ENCODE results near the gene EPS8L1.
"Not testable (repeated sequence)": the region's sequence is repeated elsewhere in the genome, so short reads cannot be mapped to it uniquely, and the experiment has no call there.

The EPS8L1 gene

DNA sequence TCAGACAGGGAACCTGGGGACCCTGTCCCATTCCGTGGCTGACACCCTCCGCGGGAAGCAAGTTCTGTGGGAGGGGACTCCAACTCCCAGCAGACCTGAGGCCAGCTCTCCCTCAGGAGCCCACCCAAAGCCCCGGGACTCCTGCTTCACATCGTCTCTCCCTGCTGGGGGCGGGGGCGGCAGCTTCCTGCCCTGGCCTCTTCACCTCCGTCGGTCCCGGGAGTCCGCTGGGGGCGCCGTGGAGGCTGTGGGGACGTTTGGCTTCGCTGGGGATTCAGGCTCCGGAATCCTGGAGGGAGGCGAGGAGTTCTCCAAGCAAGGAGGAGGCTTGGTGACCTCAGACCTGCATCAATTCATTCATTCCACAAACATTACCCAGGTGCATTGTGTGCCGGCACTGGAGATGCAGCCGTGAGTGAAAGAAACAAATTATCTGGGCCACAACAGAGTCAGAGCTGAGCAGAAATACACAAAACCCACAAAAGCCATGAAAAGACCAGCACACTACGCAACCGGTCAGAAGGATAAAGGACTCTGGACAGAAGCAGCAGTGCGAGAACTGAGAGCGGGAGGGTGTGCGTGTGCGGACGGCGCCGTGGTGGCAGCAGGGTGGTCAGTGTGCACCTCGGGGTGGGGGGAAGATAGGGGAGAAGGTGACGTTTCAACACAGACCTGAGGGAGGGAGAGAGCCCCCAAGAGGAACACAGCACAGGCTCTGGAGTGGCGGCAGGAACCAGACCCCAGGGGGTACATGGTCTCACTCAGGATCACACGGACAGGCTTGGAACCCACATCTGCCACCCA lies 19.0 kb downstream of the EPS8L1 start:
- DNase-seq (ENCODE audit: low read depth) = no peak

DNA sequence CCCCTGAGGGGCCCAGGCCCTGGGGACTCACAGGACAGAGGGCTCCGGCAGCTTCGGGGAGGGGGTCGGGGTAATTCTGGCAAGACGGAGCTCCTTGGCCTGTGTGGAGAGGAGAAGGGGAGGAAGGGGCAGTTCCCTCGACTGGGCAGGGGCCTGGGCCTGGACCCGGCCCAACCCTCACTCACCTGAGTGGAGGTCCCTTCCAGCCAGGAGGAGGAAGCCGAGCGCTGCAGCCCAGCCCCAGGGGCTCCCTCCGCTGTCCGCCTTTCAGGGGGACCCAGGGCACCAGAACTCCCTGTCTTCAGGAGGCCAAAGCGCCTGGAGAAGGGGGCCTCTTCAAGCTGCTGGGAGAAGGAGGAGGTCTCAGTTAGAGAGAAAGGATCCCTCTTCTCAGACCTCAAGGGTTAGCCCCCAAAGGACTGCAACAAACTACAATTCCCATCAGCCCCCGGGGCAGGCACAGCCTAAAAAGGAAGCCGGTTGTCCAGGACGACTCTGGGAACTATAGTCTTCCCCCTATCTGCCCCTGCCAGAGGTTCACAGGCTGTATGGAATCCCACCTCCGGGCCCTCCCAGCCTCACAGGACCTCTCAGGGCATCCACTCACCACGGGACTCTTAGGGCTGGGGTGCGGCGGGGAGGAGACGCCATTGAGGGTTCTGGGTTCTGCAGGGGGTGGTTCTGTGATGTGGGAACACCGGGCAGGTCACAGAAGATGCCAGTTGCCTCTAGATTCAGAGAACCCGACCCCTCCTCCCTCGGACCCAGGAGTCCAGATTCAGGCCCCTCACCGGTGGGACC lies 19.8 kb downstream of the EPS8L1 start:
- DNase-seq (ENCODE audit: low read depth) = no peak

DNA sequence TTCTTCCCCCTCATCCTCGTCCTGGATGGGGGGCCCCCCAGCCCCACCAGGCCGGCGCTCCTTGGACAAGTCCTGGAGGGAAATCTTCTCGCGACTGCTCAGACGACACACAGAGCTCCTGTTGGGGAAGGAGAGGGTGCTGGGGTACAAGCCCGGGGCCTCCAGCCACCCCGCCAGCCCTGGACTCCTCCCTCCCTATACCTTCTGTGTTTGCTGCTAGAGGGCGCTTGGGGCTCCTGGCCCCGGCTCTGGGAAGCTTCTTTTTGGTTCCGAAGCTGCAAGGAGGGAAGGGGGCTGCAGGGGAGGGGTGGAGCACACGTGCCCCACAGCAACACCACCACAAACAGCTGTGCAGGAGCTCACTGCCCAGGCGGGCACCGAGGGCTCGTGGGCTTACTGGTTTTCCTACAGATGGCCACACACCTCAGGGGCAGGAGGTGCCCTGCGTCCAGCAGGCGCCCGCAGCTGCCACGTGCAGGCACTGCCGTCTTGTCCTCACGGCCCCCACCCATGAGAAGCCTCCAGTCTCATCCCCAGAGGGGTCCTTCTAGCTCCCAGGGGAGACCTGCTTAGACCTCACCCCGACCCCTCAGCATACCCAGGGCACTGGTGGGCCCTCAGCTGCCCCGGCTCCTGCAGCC lies 20.5 kb downstream of the EPS8L1 start:
- DNase-seq (ENCODE audit: low read depth) = no peak

DNA sequence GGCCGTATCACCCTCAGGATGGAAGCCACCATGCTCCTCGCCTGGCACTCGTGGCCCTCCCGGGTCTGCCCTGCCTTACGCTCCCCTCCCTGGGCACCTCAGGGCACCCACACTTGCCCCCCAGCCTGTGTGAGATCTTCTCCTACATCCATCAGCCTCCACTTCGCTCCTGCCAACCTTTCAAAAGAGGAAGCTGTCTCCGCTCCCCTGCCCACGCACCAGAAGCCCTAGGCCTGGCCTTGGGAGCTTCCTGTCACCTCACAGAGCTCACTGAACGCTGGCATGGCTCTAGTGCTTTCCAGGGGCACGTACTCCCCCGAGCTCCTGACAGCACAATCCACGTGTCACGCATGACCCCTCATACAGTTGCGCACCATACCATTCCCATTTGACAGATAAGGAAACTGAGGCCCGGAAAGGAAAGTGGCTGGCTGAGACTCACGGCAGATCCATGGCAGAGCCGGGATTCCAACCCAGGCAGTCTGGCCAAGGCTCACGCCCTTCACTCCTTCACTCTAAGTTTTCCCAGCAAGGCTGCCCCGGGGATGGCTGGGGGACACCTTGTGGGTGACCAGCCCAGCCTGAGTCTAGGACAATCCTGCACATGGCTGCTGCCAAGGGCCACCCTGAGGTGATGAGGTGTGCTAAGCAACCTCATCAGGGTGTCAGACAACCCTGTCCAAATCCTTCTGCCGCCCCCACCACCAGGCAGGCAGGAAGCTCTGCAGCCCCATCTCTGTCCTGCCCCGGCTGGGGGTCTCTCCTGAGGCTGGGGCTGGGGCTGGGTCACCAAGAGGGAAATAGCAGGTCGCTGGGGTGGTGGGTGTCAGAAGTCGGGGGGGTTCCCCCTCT lies 22.4 kb downstream of the EPS8L1 start:
- no peak for DNase-seq (ENCODE audit: low read depth)

DNA sequence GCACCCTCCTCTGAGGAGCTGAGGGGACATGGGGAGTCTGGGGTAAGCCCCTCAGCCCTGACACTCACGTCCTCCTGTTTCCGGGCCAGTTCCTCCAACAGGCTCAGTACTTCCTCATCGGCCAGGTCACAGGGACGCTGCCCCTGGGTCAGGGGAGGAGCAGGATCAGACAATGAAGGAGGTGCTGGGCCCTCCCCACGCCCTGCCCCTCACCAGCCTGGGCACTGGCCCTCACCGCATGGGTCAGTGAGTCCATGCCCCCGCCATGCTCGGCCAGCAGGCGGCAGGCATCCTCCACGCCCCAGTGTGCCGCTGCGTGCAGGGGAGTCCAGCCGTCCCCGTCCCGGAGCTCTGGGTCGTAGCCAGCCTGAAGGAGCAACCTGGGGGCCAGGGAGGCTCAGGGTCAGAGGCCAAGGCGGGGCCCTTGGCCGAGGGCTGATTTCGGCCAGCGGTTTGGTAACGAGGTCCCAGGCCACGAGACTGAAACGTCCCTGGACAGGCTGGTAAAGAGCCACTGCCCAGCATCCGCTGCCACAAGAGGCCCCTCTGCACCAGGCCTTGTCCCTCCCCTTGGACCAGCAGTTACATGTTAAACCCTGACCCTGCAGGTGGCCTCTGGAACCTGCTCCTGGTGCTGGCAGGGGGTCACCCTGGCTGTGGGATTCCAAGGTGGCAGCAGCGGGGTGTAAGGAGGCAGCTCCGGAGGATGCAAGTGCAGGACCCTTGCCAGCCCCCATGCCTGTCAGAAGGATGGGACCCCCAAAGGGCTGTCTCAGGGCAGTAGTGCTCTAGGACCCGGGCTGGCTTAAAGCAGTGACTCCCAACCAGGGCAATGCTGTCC lies 23.3 kb downstream of the EPS8L1 start:
- DNase-seq (ENCODE audit: low read depth) = no peak

DNA sequence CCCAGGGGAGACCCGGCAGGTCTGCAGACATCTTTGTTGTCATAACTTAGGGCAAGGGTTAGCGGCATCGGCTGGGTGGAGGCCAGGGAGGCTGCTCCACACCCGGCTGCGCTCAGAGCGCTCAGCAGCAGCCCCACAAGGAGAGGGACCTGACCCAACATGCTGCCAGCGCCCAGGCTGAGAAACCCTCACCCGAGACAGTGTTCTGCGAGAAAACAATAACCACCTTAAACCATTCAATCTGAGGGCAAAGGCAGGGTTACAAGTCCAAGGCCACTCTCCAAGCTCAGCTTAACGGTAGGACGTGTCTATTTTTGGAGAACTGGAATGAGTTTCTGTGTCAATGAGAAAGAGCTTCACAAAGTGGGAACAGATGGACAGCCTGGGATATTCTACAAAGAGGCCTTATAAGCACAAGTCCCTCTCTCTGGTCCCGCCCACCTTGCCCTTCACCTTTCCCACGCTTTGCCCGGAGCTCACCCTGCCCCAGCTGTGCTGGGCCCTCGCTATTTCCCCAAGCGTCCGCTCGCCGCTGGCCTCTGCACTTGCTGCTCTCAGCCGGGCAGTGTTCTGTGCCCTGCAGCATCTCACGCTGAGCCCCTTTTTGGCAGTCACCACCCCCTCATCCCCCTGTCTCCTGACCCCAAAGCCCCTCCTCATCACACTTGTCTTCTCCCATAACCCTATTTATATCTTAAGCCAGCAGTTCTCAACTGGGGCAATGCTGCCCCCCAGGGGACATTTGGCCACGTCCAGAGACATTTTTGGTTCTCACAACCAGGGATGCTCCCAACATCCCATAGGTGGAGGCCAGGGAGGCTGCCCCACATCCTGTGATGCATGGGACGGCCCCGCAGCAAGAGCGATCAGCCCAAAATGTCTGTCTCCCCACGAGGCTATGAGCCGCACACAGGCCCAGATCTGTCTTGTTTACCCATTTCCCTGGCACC lies 24.2 kb downstream of the EPS8L1 start:
- no peak for DNase-seq (ENCODE audit: low read depth)

DNA sequence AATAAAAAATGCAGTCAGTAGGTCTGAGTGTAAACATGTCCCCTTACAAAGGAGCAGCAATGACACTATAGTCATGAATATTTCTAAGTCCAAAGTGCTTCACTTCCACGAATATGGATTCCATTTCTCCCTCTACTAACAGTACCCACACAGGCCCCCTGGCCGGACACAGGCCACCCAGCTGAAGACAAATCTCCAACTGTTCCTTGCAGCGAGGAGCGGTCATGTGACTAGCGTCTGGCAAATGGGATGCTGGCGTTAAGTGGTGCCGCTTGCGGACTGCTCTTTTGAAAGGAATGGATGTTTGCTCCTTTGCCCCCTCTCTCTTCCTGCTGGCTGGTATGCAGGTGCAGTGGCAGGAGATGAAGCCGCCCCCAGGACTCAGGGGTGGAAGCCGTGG lies 25.6 kb downstream of the EPS8L1 start:
- no peak for DNase-seq (ENCODE audit: low read depth)

DNA sequence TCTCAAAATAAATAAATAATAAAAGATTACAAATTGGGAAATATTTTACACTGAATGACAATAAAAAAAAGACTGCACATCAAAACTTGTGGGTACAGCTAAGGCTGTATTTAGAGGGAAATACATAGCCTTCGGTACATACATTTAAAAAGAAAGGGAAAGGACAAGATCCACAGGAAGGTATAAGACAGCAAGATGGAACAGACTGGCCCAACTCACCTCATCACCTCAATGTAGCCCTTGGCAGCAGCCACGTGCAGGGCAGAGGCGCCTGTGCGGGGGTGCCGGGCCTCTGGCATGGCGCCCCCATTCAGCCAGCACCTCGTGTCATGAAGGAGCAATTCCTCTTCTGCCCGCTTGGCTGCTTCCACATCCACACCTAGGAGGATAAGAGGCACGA lies 27.5 kb downstream of the EPS8L1 start:
- DNase-seq (ENCODE audit: low read depth) = no peak

DNA sequence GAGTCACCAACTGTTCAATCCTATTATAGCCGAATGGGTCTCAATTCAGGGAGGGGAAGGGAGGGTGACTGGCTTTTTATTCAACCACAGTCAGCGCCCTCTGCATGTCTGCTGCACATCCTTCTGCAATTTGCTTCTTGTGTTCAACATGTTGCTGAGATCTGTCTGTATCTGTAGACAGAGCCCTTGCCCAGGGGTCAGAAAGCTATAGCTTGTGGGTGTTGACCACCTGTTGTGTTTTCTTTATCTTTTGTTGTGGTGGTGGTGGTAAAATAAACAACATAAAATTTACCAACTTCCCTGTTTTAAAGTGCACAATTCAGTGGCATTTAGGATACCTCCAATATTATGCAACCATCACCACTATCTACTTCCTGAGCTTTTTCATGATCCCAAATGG lies 29.6 kb downstream of the EPS8L1 start:
- no peak for DNase-seq (ENCODE audit: low read depth)

DNA sequence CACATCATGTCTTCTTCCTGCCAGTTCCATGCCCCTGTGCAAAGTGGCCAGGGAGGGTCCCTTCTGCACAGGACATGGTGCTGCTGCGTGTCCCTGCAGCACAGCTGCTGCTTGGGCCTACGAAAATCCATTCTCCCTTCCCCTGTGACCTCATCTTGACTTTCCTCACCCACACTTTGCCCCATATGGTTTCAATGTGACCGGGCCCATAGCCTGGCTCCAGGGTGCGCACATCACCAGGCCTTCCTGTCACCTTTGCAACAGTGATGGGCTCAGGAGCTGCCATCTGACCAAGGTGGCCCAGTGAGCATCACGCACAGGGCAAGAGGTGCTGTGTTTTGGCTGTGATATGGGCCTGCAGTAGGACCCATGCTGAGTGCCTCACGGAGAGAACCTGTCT lies 30.9 kb downstream of the EPS8L1 start:
- no peak for DNase-seq (ENCODE audit: low read depth)

DNA sequence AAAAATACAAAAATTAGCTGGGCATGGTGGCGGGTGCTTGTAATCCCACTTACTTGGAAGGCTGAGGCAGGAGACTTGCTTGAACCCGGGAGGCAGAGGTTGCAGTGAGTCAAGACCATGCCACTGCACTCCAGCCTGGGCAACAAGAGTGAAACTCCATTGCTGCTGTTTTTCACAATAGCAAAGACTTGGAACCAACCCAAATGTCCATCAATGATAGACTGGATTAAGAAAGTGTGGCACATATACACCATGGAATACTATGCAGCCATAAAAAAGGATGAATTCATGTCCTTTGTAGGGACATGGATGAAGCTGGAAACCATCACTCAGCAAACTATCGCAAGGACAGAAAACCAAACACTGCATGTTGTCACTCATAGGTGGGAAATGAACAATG lies 31.6 kb downstream of the EPS8L1 start:
- not testable (repeated sequence) for DNase-seq (ENCODE audit: low read depth)

DNA sequence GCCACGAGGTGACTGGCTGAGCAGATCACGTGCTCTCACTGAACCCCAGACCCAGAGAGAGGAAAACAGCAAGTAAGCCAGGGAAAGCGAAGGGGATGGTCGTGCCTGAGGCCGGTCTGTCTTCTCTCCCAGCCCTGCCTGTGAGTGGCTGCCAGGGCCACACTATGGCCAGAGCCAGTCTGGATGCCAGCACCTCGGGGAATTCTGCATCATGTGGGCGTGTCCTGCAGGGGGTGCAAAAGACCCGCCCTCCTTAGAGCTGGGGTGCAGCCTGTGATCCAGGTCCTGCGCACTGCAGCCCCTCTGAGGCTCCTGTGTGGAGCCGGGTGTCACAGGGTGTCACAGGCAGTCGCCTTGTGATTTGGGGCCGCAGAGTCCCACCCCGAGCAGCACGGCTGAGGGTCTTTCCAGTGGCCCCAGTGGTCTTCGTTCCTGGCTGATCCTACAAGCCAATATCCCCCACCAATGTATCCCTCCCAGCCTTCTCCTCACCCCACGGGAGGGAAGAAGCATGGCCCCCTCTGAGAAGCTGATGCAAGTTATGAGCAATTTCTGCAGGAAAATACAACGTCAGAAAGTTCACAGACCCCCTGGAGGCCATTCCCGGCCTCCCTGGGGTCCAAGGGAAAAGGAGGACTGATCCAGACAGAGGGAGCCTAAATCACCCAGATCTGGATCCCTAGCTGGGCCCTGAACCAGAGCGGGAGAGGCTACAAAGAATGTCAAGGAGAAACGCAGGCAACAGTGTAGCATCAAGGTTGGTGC lies 34.0 kb downstream of the EPS8L1 start:
- DNase-seq (ENCODE audit: low read depth) = no peak

DNA sequence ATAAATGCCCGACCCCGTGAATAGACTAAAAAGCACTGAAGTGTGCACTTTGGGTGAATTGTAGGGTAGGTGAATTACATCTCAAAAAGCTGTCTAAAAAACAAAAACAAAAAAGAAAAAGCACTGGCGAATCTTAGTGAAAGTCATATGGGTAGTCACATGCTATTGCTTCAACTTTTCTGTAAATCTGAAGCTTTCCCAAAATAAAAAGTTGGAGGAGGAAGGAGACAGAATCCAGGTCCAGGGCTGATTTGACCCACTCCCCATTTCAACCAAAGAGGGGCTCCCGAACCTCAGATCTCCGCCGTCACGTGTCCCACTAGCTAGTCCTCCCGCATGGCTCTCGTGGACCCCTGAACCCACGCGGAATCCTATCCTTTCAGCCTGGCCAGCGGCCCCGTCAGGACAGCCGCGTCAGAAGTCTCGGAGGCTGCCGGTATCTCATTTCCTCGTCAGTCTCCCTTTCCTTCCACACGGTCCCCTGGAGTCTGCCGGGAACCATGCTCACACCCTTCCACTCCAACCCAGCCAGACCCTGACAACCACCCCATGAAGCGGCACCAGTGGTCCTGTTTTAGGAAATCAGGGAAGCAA lies 35.7 kb downstream of the EPS8L1 start:
- DNase-seq (ENCODE audit: low read depth) = no peak

DNA sequence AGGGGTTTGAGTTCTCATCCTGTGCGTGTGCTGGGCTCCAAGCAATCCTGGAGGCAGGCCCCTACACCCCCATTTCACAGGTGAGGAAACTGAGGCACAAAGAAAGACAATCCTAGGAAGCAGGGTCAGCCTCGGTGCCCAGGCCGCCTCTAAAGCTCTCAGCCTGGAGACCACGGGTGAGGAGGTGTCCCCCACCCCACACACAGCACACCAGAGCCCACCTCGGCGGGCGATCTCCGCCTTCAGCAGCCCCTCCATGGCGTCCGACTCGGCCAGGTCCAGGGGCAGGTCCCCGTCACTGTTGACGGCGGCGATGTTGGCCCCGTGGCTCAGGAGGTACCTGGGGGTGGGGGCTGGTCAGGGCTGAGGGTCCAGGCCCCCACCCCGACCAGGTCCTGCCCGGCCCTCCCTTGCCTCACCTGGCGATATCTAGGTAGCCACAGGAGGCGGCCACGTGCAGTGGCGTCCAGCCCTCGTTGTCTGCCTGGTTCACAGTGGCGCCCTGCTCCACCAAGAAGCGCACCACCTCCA lies 36.6 kb downstream of the EPS8L1 start:
- DNase-seq (ENCODE audit: low read depth) = no peak

DNA sequence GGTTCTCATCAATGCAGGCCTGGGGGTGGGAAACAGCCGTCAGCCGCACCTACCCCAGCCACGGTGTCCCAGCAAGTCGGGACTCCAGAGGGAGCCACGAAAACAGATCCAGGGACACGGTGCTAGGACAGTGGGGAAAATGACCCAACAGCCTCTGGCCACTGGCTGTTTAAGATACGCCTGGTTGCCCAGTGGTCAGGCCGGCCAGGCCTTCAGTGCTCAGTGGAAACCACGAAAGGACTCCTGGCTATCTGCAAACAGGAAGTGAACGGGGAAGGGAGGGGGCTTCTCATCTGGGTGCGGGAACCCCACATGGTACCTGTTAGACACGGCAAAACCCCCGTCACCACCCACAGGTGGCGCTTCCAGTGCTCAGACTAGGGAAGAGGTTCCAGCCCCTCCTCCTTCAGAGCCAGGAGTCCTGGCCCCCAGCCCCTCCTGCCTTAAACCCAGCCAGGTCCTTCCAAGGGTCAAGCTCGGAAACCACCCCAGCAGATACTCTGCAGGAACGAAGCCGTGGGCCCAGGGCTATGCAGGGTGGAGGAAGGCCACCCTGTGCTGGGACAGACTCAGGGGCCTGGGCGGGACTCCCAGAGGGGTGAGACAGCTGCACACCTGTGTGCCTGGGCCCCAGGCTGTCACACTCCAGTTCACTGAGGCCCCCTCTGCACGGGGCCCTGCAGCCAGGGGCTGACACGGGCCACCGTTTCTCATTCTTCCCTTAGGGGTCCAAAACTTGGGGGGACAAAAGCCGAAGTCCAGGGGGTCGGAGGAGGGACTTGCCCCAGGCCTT lies 37.3 kb downstream of the EPS8L1 start:
- no peak for DNase-seq (ENCODE audit: low read depth)

DNA sequence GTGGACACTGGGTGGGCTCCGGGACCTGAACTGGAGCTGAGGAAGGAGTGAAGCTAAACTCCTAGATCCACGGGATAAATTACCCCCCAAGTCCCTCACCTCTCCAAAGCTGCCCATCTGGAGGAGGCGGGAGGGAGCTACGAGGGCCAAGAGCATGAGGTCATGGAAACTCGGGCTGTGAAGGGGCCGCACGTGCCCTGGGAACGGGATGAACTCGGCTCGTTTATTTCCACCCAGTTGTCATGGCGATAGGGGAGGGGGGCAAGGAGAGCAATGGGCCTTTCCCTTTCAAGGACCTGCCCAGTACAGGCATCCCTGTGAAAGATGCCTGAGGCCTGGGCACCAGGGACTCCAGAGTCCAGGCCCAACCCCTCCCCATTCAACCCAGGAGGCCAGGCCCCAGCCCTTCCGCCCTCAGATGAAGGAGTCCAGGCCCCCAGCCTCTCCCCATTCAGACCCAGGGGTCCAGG lies 37.9 kb downstream of the EPS8L1 start:
- no peak for DNase-seq (ENCODE audit: low read depth)

DNA sequence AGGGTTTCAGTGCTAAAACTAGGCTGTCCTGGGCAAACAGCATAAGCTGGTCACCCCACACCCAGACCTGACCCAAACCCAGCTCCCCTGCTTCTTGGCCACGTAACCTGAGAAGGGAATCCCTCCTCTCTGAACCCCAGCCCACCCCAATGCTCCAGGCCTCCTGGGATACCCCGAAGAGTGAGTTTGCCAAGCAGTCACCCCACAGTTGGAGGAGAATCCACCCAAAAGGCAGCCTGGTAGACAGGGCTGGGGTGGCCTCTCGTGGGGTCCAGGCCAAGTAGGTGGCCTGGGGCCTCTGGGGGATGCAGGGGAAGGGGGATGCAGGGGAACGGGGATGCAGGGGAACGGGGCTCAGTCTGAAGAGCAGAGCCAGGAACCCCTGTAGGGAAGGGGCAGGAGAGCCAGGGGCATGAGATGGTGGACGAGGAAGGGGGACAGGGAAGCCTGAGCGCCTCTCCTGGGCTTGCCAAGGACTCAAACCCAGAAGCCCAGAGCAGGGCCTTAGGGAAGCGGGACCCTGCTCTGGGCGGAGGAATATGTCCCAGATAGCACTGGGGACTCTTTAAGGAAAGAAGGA lies 39.0 kb downstream of the EPS8L1 start:
- DNase-seq (ENCODE audit: low read depth) = no peak
